Pancreas (tissue), 10 donors: ENCODE results near the gene STN1. TPM values are rescaled to one million over a fixed set of nuclear protein-coding genes. Genes with fewer than 3 reads are reported as not detected.

Source experiments
- ATAC-seq, 4 donors: fragments of 200-7000 bp; cut with Tn5 transposase; one replicate each; pipeline versions ENCODE4 v1.8.0 to v1.9.1; 2020; ENCODE audit warnings: mild to moderate bottlenecking in 4 of 4, moderate library complexity in 4 of 4
- DNase-seq, 6 donors: peaks; one replicate each; pipeline ENCODE4 v3.0.0-alpha.2; 2020
- FAIRE-seq: peaks from 2 replicates; lab custom pipeline; 2012; peaks lifted over from hg19 to GRCh38; lab: Jason Lieb, UNC
- H3K27ac ChIP-seq, 4 donors: fragments of 200-600 bp; sonication (generic); 1 replicate in 3 of 4; 2 replicates in 1 of 4; pipeline versions ENCODE4 v1.5.0 to v1.8.0; 2020
- H3K27me3 ChIP-seq, 4 donors: fragments of 200-600 bp; one replicate each; pipeline ENCODE4 v1.8.0; 2021
- H3K36me3 ChIP-seq, 3 donors: fragments of 200-600 bp; sonication (generic) in 1 of 3; one replicate each; pipeline versions ENCODE4 v1.5.0 to v1.8.0; 2020 to 2021
- H3K4me1 ChIP-seq, 3 donors: fragments of 200-600 bp; one replicate each; pipeline ENCODE4 v1.8.0; 2021
- H3K4me3 ChIP-seq, 4 donors: fragments of 200-600 bp; sonication (generic) in 2 of 4; one replicate each; pipeline versions ENCODE4 v1.5.0 to v1.8.0; 2020 to 2021
- H3K9me3 ChIP-seq, 4 donors: fragments of 200-600 bp; one replicate each; pipeline ENCODE4 v1.8.0; 2021
- CTCF ChIP-seq, 4 donors: fragments of 200-600 bp; sonication (generic) in 3 of 4; IDR thresholded peaks; one replicate each; pipeline versions ENCODE4 v1.5.0 to v1.8.0; 2021; ENCODE audit warnings: antibody characterized with exemption in 4 of 4
- WGBS, 2 donors: extraction: QIAGEN DNeasy Blood & Tissue Kit; methylation state at CpG; one replicate each; pipeline ENCODE4 v1.1.7; 2013; 5-methylcytosine and 5-hydroxymethylcytosine counted together
- intact Hi-C, 3 donors: fragments of 100-400 bp; cut with DNase I; formaldehyde crosslinking; loops; one replicate each; pipeline versions ENCODE4 v1.11.1 to v1.14.2; 2022
- polyA plus RNA-seq, 2 donors: library from polyadenylated mRNA; stranded (reverse); fragments of 200-250 nt; gene quantifications; one replicate each; pipeline ENCODE4 v1.2.3, GENCODE V29; 2013
- total RNA-seq, 6 donors: library from RNA; stranded (reverse); fragmentation: NEBNext Ultra II Directional in 4 of 6; extraction: Animal tissue kit (Norgen Biotek cat#: 25700) in 4 of 6; gene quantifications; one replicate each; pipeline versions ENCODE4 v1.2.1 to v1.2.4, GENCODE V29; 2021 to 2023
- donor health status: healthy with polysubstance abuse.
- donor health status: DM: no; HTN: no; CAD: no; lungs with moderate emphysema.
- donor health status: DM: no; HTN: no; CAD: no.
- donor health status: control.
- donor health status: control.
- donor health status: Bipolar disorder and iron deficiency.
- donor health status: DM: yes; HTN: yes; CAD: no.
- donor health status: DM: no; HTN: no; CAD: no.
- donor health status: DM: no; HTN: no; CAD: no.
- donor health status: DM: yes; HTN: yes; CAD: no.

STN1 gene
- total and polyA plus RNA-seq, 8 donors = 7.0 to 15.9 (median 13.3) TPM

DNA sequence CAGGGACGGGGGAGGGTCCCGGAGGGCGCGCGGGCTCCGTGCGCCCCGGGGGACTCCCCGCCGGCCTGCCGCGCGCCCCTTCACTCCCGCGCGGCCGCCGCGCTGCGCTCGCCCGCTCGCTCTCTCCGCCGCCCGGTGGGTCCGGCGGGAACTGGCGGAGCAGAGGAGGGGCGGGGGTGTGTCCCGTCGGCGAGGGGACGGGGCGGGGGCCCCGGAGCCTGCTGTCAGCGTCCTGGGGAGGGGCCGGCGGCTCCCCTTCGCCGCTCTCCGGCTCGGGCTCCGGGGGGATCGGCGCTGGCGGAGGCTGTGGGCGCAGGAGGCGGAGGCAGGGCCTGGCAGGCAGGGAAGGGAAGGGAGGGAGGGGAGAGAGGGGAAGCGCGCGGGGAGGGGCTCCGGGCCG is 62.6 kb downstream of the STN1 start, which contains the start of gene SH3PXD2A:
Gene SH3PXD2A (minus strand): TSS at position 153 of the 400 bp plus-strand sequence. CDS start 310 bp downstream, outside the sequence.
- Histone ChIP-seq H3K9me3 (no peaks in the 10 kb centered on the region), H3K27ac (peak within 1 kb of the TSS; percentile 39 to 72 (median 60)), H3K27me3 (no peaks in the 10 kb centered on the region), H3K4me1 (peaks cover 0 to 12% (median 0%) of the 10 kb centered on the region in 3 donors), H3K36me3 (no peaks in the 10 kb centered on the region), H3K4me3 (peak within 1 kb of the TSS; percentile 31 to 57 (median 50))
- WGBS, 2 donors = 2 to 3% methylated on average over 10 to 54 of the region's 54 CpGs
- peak; percentile 26 to 83 (median 52) for DNase-seq
- FAIRE-seq = no peak
- peak; percentile 30 to 71 (median 53) for ATAC-seq
- intact Hi-C loops = no loop called here
- no peak for TF ChIP-seq CTCF (IDR thresholded peaks at IDR 0.05)

DNA sequence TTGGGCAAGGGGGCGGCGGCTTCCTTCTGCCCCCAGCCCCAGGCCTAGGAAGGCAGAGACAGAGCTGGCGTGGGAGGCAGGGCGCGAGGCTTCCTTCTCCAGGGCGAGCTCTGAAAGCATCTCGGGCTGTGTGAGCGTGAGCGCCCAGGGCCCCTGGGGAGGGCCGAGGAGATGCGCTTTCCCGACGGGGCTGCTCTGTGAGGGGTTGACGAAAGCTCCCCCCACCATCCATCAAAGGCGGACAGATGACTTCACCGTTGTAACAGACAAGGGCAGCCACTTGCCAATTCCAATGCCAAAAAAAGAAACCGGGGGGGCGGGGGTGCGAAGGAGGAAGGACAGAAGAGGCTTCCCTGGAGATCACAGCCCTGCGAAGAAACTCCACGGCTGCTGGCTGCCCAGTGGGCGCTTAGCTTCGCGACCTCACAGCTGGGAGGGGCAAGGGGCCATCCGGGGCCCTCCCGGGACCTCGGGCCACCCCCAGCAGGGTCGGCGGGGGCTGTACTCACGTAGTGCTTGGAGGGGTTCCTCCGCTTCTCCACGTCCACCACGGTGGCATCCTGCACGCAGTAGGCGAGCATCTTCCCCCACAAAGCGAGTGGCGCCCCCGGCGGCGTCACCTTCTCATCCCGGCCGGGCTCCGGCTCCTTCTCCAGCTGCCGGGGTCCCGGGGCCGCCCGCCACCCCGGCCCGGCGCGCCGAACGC is 63.1 kb downstream of the STN1 start:
- 6% methylated on average over 40 to 53 of the region's 53 CpGs for WGBS, 2 donors
- DNase-seq = peak in 2 of 6 donors; percentile 71 to 79
- H3K27ac ChIP-seq = peak overlapping the region; percentile 39 to 72 (median 58)
- peak overlapping the region; percentile 31 to 57 (median 50) for H3K4me3 ChIP-seq
- FAIRE-seq = no peak
- intact Hi-C loops = no loop called here
- H3K9me3 ChIP-seq = no peaks in the 10 kb centered on the region
- ATAC-seq = peak; percentile 10 to 31 (median 22)
- no peaks in the 10 kb centered on the region for H3K27me3 ChIP-seq
- TF ChIP-seq CTCF (IDR thresholded peaks at IDR 0.05) = no peak
- no peaks in the 10 kb centered on the region for H3K36me3 ChIP-seq
- peaks cover 0 to 12% (median 0%) of the 10 kb centered on the region in 3 donors for H3K4me1 ChIP-seq

GRCh38 chr10:103854265-103854685 is 63.7 kb downstream of the STN1 start:
- ATAC-seq = no peak
- Histone ChIP-seq H3K36me3 (no peaks in the 10 kb centered on the region), H3K27ac (peak overlapping the region in 2 of 4 donors; percentile 64 to 72), H3K4me3 (peak overlapping the region in 3 of 4 donors; percentile 47 to 57 (median 54)), H3K9me3 (no peaks in the 10 kb centered on the region), H3K27me3 (no peaks in the 10 kb centered on the region), H3K4me1 (peaks cover 0 to 12% (median 0%) of the 10 kb centered on the region in 3 donors)
- FAIRE-seq = no peak
- WGBS, 2 donors = 15 to 20% methylated on average over 13 of the region's 13 CpGs
- TF ChIP-seq CTCF (IDR thresholded peaks at IDR 0.05) = no peak
- intact Hi-C loops = no loop called here
- no peak for DNase-seq

DNA sequence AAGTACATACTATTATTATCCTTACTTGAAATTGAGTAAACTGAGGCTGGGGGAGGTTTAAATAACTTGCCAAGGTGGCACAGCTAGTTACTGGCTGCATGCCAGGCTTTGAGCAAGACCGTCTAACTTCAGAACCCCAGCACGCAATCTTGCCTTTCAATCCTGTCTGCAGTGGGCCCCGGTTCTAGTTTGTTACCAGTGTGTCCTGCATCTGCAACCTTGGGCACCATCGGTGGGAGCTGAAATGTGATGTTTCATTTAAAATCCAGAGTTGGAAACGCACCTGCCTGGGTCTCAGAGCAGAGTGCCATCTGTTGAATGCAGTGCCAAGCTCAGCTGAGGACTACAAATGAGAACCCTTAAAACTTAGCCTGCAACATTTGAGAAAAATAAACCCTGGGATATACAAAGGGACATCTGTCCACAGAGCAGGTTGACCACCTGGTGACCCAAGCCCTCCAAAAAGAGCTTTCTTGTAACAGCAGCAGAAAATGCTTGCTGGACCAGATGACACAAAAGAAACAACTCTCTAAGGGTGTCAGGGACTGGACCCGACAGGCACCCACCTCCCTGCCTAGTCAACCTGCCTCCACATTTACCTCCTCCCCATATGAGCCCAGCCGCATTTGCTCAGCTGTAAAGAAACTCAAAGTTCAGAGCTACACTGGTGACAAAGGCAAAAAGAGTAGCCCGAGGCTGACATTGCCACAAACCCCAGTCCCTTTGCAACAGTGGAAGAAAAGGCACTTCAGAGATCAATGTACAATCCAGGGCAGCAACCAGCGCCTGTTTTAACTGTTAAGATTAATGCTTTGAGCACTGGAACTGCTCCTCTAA is 64.3 kb downstream of the STN1 start:
- peaks cover 0 to 12% (median 0%) of the 10 kb centered on the region in 3 donors for H3K4me1 ChIP-seq
- 42 to 47% methylated on average over 9 of the region's 9 CpGs for WGBS, 2 donors
- H3K27ac ChIP-seq = peak overlapping the region in 2 of 4 donors; percentile 6 to 72
- FAIRE-seq (no peak), DNase-seq (no peak), ATAC-seq (no peak)
- H3K4me3 ChIP-seq = peak overlapping the region in 2 of 4 donors; percentile 54 to 57
- TF ChIP-seq CTCF (IDR thresholded peaks at IDR 0.05) = no peak
- no peaks in the 10 kb centered on the region for H3K36me3 ChIP-seq
- H3K9me3 ChIP-seq = no peaks in the 10 kb centered on the region
- intact Hi-C loops = no loop called here
- no peaks in the 10 kb centered on the region for H3K27me3 ChIP-seq
